ENCODE measurements around the gene LRRC75B. TPM values are rescaled to one million over a fixed set of nuclear protein-coding genes. Genes with fewer than 3 reads are reported as not detected.

The LRRC75B gene
- total RNA-seq, 1 experiment from 2014 or later: 7.9 TPM

DNA sequence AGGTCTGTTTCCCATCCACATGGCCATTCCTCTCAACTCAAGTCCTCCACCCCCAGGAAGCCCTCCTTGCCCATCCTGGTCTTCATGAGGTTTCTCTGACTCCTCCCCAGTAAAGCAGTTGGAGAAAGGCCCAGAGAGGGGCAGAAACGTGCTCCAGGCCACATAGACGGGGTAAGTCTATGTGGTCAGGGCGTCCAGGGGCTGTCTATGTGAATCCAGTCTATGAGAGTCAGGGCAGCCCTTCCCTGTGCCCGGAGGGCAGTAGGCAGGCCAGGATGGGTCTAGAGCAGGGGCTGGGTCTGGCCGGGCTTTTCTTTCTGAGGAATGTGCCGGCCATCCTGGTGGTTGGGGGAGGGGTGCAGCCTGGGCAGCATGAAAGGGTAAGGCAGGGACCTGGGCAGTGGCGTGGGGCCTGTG, 49.7 kb downstream of the LRRC75B start (continued):
- TF ChIP-seq, protein P1, sequence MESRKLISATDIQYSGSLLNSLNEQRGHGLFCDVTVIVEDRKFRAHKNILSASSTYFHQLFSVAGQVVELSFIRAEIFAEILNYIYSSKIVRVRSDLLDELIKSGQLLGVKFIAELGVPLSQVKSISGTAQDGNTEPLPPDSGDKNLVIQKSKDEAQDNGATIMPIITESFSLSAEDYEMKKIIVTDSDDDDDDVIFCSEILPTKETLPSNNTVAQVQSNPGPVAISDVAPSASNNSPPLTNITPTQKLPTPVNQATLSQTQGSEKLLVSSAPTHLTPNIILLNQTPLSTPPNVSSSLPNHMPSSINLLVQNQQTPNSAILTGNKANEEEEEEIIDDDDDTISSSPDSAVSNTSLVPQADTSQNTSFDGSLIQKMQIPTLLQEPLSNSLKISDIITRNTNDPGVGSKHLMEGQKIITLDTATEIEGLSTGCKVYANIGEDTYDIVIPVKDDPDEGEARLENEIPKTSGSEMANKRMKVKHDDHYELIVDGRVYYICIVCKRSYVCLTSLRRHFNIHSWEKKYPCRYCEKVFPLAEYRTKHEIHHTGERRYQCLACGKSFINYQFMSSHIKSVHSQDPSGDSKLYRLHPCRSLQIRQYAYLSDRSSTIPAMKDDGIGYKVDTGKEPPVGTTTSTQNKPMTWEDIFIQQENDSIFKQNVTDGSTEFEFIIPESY (IDR thresholded peaks at IDR 0.05; ENCODE audit: extremely low read depth, insufficient replicate concordance, low read length): no peak
- TF ChIP-seq ZNF274 (IDR thresholded peaks at IDR 0.05; ENCODE audit: low read depth, low read length) (no peak), YY1 (IDR thresholded peaks at IDR 0.05; ENCODE audit: extremely low read depth, insufficient replicate concordance, low read depth, low read length) (no peak), SRF (IDR thresholded peaks at IDR 0.05; ENCODE audit: low read depth) (no peak), RAD21 (IDR thresholded peaks at IDR 0.05; ENCODE audit: low read depth) (no peak)
- TF ChIP-seq, protein P2, sequence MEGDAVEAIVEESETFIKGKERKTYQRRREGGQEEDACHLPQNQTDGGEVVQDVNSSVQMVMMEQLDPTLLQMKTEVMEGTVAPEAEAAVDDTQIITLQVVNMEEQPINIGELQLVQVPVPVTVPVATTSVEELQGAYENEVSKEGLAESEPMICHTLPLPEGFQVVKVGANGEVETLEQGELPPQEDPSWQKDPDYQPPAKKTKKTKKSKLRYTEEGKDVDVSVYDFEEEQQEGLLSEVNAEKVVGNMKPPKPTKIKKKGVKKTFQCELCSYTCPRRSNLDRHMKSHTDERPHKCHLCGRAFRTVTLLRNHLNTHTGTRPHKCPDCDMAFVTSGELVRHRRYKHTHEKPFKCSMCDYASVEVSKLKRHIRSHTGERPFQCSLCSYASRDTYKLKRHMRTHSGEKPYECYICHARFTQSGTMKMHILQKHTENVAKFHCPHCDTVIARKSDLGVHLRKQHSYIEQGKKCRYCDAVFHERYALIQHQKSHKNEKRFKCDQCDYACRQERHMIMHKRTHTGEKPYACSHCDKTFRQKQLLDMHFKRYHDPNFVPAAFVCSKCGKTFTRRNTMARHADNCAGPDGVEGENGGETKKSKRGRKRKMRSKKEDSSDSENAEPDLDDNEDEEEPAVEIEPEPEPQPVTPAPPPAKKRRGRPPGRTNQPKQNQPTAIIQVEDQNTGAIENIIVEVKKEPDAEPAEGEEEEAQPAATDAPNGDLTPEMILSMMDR (IDR thresholded peaks at IDR 0.05 in 2 of 3, conservative IDR thresholded peaks at IDR 0.05 in 1 of 3; ENCODE audit: borderline replicate concordance in 1 of 3, insufficient read depth in 1 of 3, low read depth in 2 of 3, low read length in 2 of 3): no peak

DNA sequence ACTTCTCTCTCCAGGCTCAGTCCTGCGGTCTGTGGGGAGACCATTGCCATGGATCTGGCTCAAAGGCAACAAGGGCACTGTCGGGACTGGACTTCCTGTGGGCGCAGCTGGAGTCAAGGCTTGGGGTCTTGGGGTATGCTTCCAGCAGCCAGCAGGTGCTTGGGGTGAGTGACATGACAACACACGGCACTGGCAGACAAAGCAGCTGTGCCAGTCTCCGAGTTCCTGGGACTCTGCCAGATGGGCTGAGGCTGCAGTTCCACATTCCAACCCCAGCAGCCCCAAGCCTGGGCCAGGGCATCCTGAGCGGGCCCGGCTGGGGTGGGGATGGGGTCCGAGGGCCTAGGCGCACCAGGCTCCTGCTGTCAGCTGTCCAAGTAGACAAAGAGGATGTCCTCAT, 50.2 kb downstream of the LRRC75B start:
- intact Hi-C loops (cut with micrococcal nuclease): no loop called here
- ATAC-seq: no peak; the same call in 1 of the 2 replicates
- H3K4me2 ChIP-seq (ENCODE audit: low read length): no peak overlapping the region
- DNase-seq (ENCODE audit: low read depth, low spot score): no peak
- H4K20me1 ChIP-seq (ENCODE audit: insufficient read depth): no peaks in the 10 kb centered on the region
- H3K36me3 ChIP-seq (ENCODE audit: control insufficient read depth in 1 of 2, insufficient read depth in 2 of 2, low read length in 2 of 2): peaks cover 0 to 12% of the 10 kb centered on the region in 2 experiments; a peak in 3 of 4 replicates
- no peaks in the 10 kb centered on the region for H3K9me3 ChIP-seq (ENCODE audit: control insufficient read depth in 1 of 2, insufficient read depth in 1 of 2, low read depth in 1 of 2, low read length in 2 of 2)
- no peaks in the 10 kb centered on the region for H3K9me2 ChIP-seq (ENCODE audit: insufficient read depth)
- no peak overlapping the region for H2AFZ ChIP-seq (ENCODE audit: low read depth, low read length, poor library complexity, severe bottlenecking)
- no TSS peak for BruUV-seq (replicated peaks)
- POLR2A ChIA-PET: no interaction called here
- H3K27me3 ChIP-seq (ENCODE audit: insufficient read depth, low read length): no peaks in the 10 kb centered on the region
- RAD21 ChIA-PET (ENCODE audit: low non-redundant PET in 1 of 2, low total read pairs in 2 of 2, uncharacterized antibody in 2 of 2, unreplicated experiment in 2 of 2): no interaction called here
- CTCF ChIA-PET: no interaction called here
- H3K4me1 ChIP-seq (ENCODE audit: control insufficient read depth in 1 of 2, insufficient read depth in 2 of 2, low read length in 2 of 2): no peaks in the 10 kb centered on the region
- H3K27ac ChIP-seq (ENCODE audit: low read depth, low read length): no peak overlapping the region
- no peaks in the 10 kb centered on the region for H3K79me2 ChIP-seq (ENCODE audit: insufficient read depth, low read length)
- H3K4me3 ChIP-seq (replicated peaks in 1 of 2; ENCODE audit: low read depth in 1 of 2, low read length in 2 of 2): no peak overlapping the region
- no peak overlapping the region for H3K9ac ChIP-seq (ENCODE audit: low read length)
- TF ChIP-seq POLR2A (IDR thresholded peaks at IDR 0.05; ENCODE audit: borderline replicate concordance, extremely low read depth, insufficient read depth, insufficient read length) (no peak), EGR1 (IDR thresholded peaks at IDR 0.05; ENCODE audit: low read depth) (no peak), EZH2 (IDR thresholded peaks at IDR 0.05) (no peak), CBX3 (IDR thresholded peaks at IDR 0.05; ENCODE audit: low read depth) (no peak), POLR2AphosphoS5 (IDR thresholded peaks at IDR 0.05; ENCODE audit: low read depth, low read length) (no peak), CEBPB (IDR thresholded peaks at IDR 0.05; ENCODE audit: low read depth) (no peak), ZFX (IDR thresholded peaks at IDR 0.05) (no peak), EZH2phosphoT487 (IDR thresholded peaks at IDR 0.05; ENCODE audit: borderline replicate concordance) (no peak), TCF7L2 (IDR thresholded peaks at IDR 0.05; ENCODE audit: borderline replicate concordance, extremely low read depth, insufficient read depth, insufficient read length) (no peak), ZNF274 (IDR thresholded peaks at IDR 0.05; ENCODE audit: low read depth, low read length) (no peak), RAD21 (IDR thresholded peaks at IDR 0.05; ENCODE audit: low read depth) (no peak), FOSL1 (IDR thresholded peaks at IDR 0.05; ENCODE audit: low read depth) (no peak), JUND (IDR thresholded peaks at IDR 0.05) (no peak), ATF3 (IDR thresholded peaks at IDR 0.05) (no peak), REST (IDR thresholded peaks at IDR 0.05; ENCODE audit: low read depth) (no peak), SIN3A (IDR thresholded peaks at IDR 0.05; ENCODE audit: low read depth) (no peak)
